K562 (cell line): ENCODE data around the gene MSGN1. TPM values are rescaled to one million over a fixed set of nuclear protein-coding genes. Genes with fewer than 3 reads are reported as not detected.

Experiments
- ATAC-seq: fragments of 200-7000 bp; cut with Tn5 transposase; 3 replicates; pipeline ENCODE4 v1.9.1; 2020; ENCODE audit warnings: moderate library complexity
- BruUV-seq: library from RNA; stranded (reverse); fragments of 400-500 nt; replicated peaks from 2 replicates; lab custom pipeline; 2021; lab: Mats Ljungman, UMichigan
- CTCF ChIA-PET: fragments of 300-600 bp; formaldehyde crosslinking; extraction: SDS; loops from one replicate; lab custom pipeline; 2021; ENCODE audit warnings: low intra/inter-chr PET ratio; lab: Yijun Ruan, JAX
- POLR2A ChIA-PET: fragments of 300-600, 350-650 bp; sonication (Branson Sonifier 250); formaldehyde crosslinking; extraction: SDS; loops from one replicate; lab custom pipeline; 2021; ENCODE audit warnings: antibody characterized with exemption, inconsistent platforms; lab: Yijun Ruan, JAX
- DNase-seq, 4 experiments: peaks; one replicate each; pipeline versions ENCODE4 v3.0.0 to v3.0.0-alpha.2; 2011 to 2018; ENCODE audit warnings: low spot score in 3 of 4, mixed read lengths in 3 of 4; ENCODE audit errors: extremely low read depth in 1 of 4
- FAIRE-seq: peaks from 2 replicates; lab custom pipeline; 2011; peaks lifted over from hg19 to GRCh38; lab: Jason Lieb, UNC
- H2AFZ ChIP-seq: 2 replicates; pipeline ENCODE4 v1.6.0; 2011; ENCODE audit warnings: low read depth, low read length, control low read depth, inconsistent platforms
- H3K27ac ChIP-seq: fragments of 200-600 bp; 3 replicates; pipeline ENCODE4 v1.8.0; 2011; ENCODE audit warnings: low read depth, mild to moderate bottlenecking, control low read depth, inconsistent platforms, low read length, moderate library complexity, mixed read lengths; ENCODE audit errors: extremely low read depth
- H3K27me3 ChIP-seq, 2 experiments: fragments of 300-600 bp in 1 of 2; 2 replicates in 1 of 2; 3 replicates in 1 of 2; pipeline versions ENCODE4 v1.6.0 to v1.8.0; 2011; ENCODE audit warnings: inconsistent platforms in 2 of 2, low read length in 2 of 2, mild to moderate bottlenecking in 1 of 2, mixed read lengths in 1 of 2, moderate library complexity in 1 of 2; ENCODE audit not compliant: control insufficient read depth in 2 of 2, insufficient read depth in 2 of 2
- H3K36me3 ChIP-seq: fragments of 300-600 bp; 3 replicates; pipeline ENCODE4 v1.8.0; 2011; ENCODE audit warnings: mild to moderate bottlenecking, low read length, inconsistent platforms; ENCODE audit not compliant: control insufficient read depth, insufficient read depth
- H3K4me1 ChIP-seq, 2 experiments: fragments of 200-600 bp in 1 of 2; replicated peaks in 1 of 2; 2 replicates in 1 of 2; 3 replicates in 1 of 2; pipeline versions ENCODE4 v1.5.1 to v1.8.0; 2011; ENCODE audit warnings: inconsistent platforms in 2 of 2, low read length in 2 of 2, mild to moderate bottlenecking in 1 of 2, mixed read lengths in 1 of 2, moderate library complexity in 1 of 2; ENCODE audit not compliant: control insufficient read depth in 2 of 2, insufficient read depth in 2 of 2
- H3K4me2 ChIP-seq: 2 replicates; pipeline ENCODE4 v1.6.1; 2011; ENCODE audit warnings: low read length, control low read depth, inconsistent platforms, mixed read lengths; ENCODE audit not compliant: insufficient read depth
- H3K4me3 ChIP-seq: fragments of 200-600 bp; sonication (generic), shearing (Covaris generic); 2 replicates; pipeline ENCODE4 v1.5.1; 2016; ENCODE audit warnings: control low read depth, inconsistent platforms
- H3K79me2 ChIP-seq: fragments of 200-600 bp; 3 replicates; pipeline ENCODE4 v1.8.0; 2011; ENCODE audit warnings: low read length, inconsistent platforms; ENCODE audit not compliant: control insufficient read depth, insufficient read depth
- H3K9ac ChIP-seq, 2 experiments: 2 replicates each; pipeline versions ENCODE4 v1.6.0 to v1.6.1; 2011; ENCODE audit warnings: low read depth in 2 of 2, low read length in 2 of 2, control low read depth in 1 of 2, inconsistent platforms in 1 of 2, mild to moderate bottlenecking in 1 of 2, mixed read lengths in 1 of 2; ENCODE audit not compliant: insufficient read depth in 1 of 2
- H3K9me1 ChIP-seq: one replicate; pipeline ENCODE4 v1.6.0; 2011; ENCODE audit warnings: inconsistent platforms, mild to moderate bottlenecking, low read length, moderate library complexity; ENCODE audit not compliant: control insufficient read depth, insufficient read depth
- H3K9me3 ChIP-seq: replicated peaks from 2 replicates; pipeline ENCODE4 v1.5.1; 2011; ENCODE audit warnings: low read depth, low read length, inconsistent platforms; ENCODE audit not compliant: control insufficient read depth, insufficient read depth
- H4K20me1 ChIP-seq: replicated peaks from 2 replicates; pipeline ENCODE4 v1.6.1; 2011; ENCODE audit warnings: low read length, inconsistent platforms, mixed read lengths; ENCODE audit not compliant: control insufficient read depth, insufficient read depth
- CTBP1 ChIP-seq: fragments of 450-650 bp; IDR thresholded peaks from 2 replicates; pipeline ENCODE4 v1.6.1; 2016; ENCODE audit warnings: borderline replicate concordance
- CTCFL ChIP-seq: IDR thresholded peaks from 2 replicates; pipeline ENCODE4 v1.6.1; 2011; ENCODE audit warnings: borderline replicate concordance, low read depth, mild to moderate bottlenecking, moderate library complexity, low read length; ENCODE audit not compliant: insufficient read depth, poor library complexity, severe bottlenecking
- ELK3 ChIP-seq: fragments of 450-650 bp; formaldehyde crosslinking; IDR thresholded peaks from 2 replicates; pipeline ENCODE4 v1.4.0; 2020; ENCODE audit warnings: mild to moderate bottlenecking
- GTF2B ChIP-seq: IDR thresholded peaks from 2 replicates; pipeline ENCODE4 v1.6.1; 2011; ENCODE audit not compliant: insufficient read length; ENCODE audit errors: extremely low read depth
- HDGF ChIP-seq: fragments of 450-650 bp; IDR thresholded peaks from 2 replicates; pipeline ENCODE4 v1.6.1; 2016
- LEF1 ChIP-seq: fragments of 450-650 bp; IDR thresholded peaks from 2 replicates; pipeline ENCODE4 v1.6.1; 2016; ENCODE audit warnings: mild to moderate bottlenecking
- PRPF4 ChIP-seq: fragments of 200-400 bp; formaldehyde crosslinking; IDR thresholded peaks from one replicate; pipeline ENCODE4 v1.6.1; 2017; ENCODE audit warnings: low read length, low read depth, mild to moderate bottlenecking; ENCODE audit not compliant: insufficient read depth, poor library complexity, severe bottlenecking
- SMC3 ChIP-seq: conservative IDR thresholded peaks from 2 replicates; pipeline ENCODE4 v1.6.1; 2011; ENCODE audit warnings: low read depth, low read length, improper control_type of control experiment; ENCODE audit not compliant: insufficient read depth
- TCF15 ChIP-seq: fragments of 250-450 bp; sonication (Bioruptor Pico); IDR thresholded peaks from 2 replicates; pipeline ENCODE4 v1.8.0; 2022; ENCODE audit warnings: moderate library complexity, mild to moderate bottlenecking, inconsistent platforms
- TFE3 ChIP-seq: fragments of 450-650 bp; formaldehyde crosslinking; IDR thresholded peaks from 2 replicates; pipeline ENCODE4 v1.4.0; 2020; ENCODE audit warnings: mild to moderate bottlenecking, mixed read lengths
- TRIM25 ChIP-seq: fragments of 450-650 bp; IDR thresholded peaks from 2 replicates; pipeline ENCODE4 v1.7.0; 2016; ENCODE audit warnings: borderline replicate concordance
- WHSC1 ChIP-seq: IDR thresholded peaks from one replicate; pipeline ENCODE4 v1.6.1; 2012; ENCODE audit warnings: low read length, control low read depth, inconsistent platforms
- ZNF445 ChIP-seq: fragments of 250-450 bp; sonication (Bioruptor Pico); IDR thresholded peaks from 2 replicates; pipeline ENCODE4 v1.4.0; 2020; ENCODE audit warnings: low read depth, mild to moderate bottlenecking, moderate library complexity
- WGBS: fragments of 100-300 bp; shearing (Covaris generic); methylation state at CpG from one replicate; pipeline ENCODE4 v1.1.6; 2016; ENCODE audit warnings: low coverage, mixed read lengths; ENCODE audit not compliant: insufficient coverage; ENCODE audit errors: missing lambda C conversion rate; 5-methylcytosine and 5-hydroxymethylcytosine counted together
- in situ Hi-C: fragments of 300-500 bp; cut with MboI; formaldehyde crosslinking; loops from 4 replicates; pipeline ENCODE4 v1.15.0; 2018; ENCODE audit warnings: inconsistent platforms, mixed read lengths
- intact Hi-C: fragments of 100-400 bp; cut with micrococcal nuclease; formaldehyde crosslinking; loops from 2 replicates; pipeline ENCODE4 v1.14.2; 2022
- polyA plus RNA-seq, 8 experiments: library from polyadenylated mRNA; depleted of rRNA in 4 of 8; stranded (reverse) in 5 of 8; unstranded in 3 of 8; fragments of >200 nt; fragmentation: Nextera tagmentation in 2 of 8; fragmentation: Illumina TruSeq in 1 of 8; extraction: Ambion mirVana in 2 of 8; extraction: Trizol in 1 of 8; gene quantifications; 2 replicates each; pipeline versions ENCODE4 v1.2.1 to v1.2.3, GENCODE V29; 2011 to 2014; ENCODE audit warnings: inconsistent platforms in 1 of 8, missing spikeins in 1 of 8
- total RNA-seq, 7 experiments: library from RNA; depleted of rRNA in 6 of 7; stranded (reverse); fragments of >200 nt in 6 of 7; fragmentation: Illumina TruSeq in 2 of 7; extraction: Trizol in 2 of 7; gene quantifications; 2 replicates each; pipeline versions ENCODE4 v1.2.1 to v1.2.3, GENCODE V29; 2011 to 2021; ENCODE audit warnings: low replicate concordance in 1 of 7
- TF ChIP-seq, protein P1 (sequence below): fragments of 250-450 bp; sonication (Bioruptor Pico); IDR thresholded peaks from 2 replicates; pipeline ENCODE4 v1.5.0; 2021

Gene MSGN1
- total and polyA plus RNA-seq, 9 of the 15 experiments (the other 6 are each of a cell fraction or from before 2014, with no cell fraction given): not detected

GRCh38 chr2:17786727-17787126 is 29.5 kb upstream of the MSGN1 start:
- in situ Hi-C loops: no loop called here
- no peak; the same call in 2 of the 3 replicates for ATAC-seq
- FAIRE-seq: no peak
- H3K9me3 ChIP-seq: no peaks in the 10 kb centered on the region
- no peak for DNase-seq
- ChIA-PET CTCF (no interaction called here), POLR2A (no interaction called here)
- H3K9me1 ChIP-seq: no peaks in the 10 kb centered on the region
- no peaks in the 10 kb centered on the region for H4K20me1 ChIP-seq
- no peak overlapping the region for H3K9ac ChIP-seq
- H3K4me1 ChIP-seq: no peaks in the 10 kb centered on the region
- H3K4me2 ChIP-seq: no peak overlapping the region
- H3K27ac ChIP-seq: no peak overlapping the region
- no peaks in the 10 kb centered on the region for H3K79me2 ChIP-seq
- peaks cover under 1% of the 10 kb centered on the region; the same call in 1 of the 3 replicates for H3K36me3 ChIP-seq
- H2AFZ ChIP-seq: no peak overlapping the region
- H3K4me3 ChIP-seq: no peak overlapping the region
- no TSS peak for BruUV-seq
- intact Hi-C loops: no loop called here
- peaks cover 2 to 7% of the 10 kb centered on the region in 2 experiments; a peak in 2 of 5 replicates for H3K27me3 ChIP-seq
- 42% methylated on average over 3 of the region's 3 CpGs for WGBS
- no peak for TF ChIP-seq TFE3 (CRISPR knock-in tag)
- no peak for TF ChIP-seq PRPF4
- no peak for TF ChIP-seq WHSC1
- no peak for TF ChIP-seq ZNF445 (CRISPR knock-in tag)
- no peak for TF ChIP-seq CTBP1
- TF ChIP-seq TCF15: no peak
- no peak for TF ChIP-seq LEF1
- TF ChIP-seq SMC3: no peak
- no peak for TF ChIP-seq HDGF
- no peak for TF ChIP-seq CTCFL
- no peak for TF ChIP-seq ELK3 (CRISPR knock-in tag)
- TF ChIP-seq, protein P1, sequence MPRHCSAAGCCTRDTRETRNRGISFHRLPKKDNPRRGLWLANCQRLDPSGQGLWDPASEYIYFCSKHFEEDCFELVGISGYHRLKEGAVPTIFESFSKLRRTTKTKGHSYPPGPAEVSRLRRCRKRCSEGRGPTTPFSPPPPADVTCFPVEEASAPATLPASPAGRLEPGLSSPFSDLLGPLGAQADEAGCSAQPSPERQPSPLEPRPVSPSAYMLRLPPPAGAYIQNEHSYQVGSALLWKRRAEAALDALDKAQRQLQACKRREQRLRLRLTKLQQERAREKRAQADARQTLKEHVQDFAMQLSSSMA (CRISPR knock-in tag): no peak
- no peak for TF ChIP-seq TRIM25
- TF ChIP-seq GTF2B: no peak
